HG03159 (cell line): ENCODE data around the gene SLC16A3.

Source experiments
- ATAC-seq: cut with Tn5 transposase; IDR thresholded peaks from one replicate; pipeline ENCODE4 v1.9.1; 2021; ENCODE audit warnings: mild to moderate bottlenecking, moderate library complexity; ENCODE audit not compliant: unreplicated experiment

Gene SLC16A3

DNA sequence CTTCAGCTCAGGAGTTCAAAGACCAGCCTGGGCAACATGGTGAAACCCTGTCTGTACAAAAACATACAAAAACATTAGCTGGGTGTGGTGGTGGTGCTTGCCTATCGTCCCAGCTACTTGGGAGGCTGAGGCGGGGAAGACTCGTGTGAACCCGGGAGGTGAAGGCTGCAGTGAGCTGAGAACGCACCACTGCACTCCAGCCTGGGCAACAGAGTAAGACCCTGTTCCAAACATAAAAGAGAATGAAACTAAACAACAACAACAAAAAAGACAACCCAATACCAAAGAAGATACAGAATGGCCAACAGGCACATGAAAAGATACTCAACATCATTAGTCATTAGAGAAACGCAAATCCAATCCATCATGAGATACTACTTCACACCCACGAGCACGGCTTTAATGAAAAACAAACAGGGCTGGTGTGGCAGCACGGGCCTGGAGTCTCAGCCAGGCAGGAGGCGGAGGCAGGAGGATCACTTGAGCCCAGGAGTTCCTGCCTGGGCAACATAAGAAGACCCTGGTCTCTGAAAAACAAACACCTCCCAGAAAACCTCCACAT, 7.4 kb upstream of the SLC16A3 start:
- ATAC-seq, result no peak

- ATAC-seq, result no peak
These were observed 6.0 kb upstream of the SLC16A3 start for GRCh38 chr17:82222816-82223215.

GRCh38 chr17:82223517-82223916, 5.3 kb upstream of the SLC16A3 start:
- ATAC-seq, result no peak

- ATAC-seq, result no peak
These were observed 4.2 kb upstream of the SLC16A3 start for GRCh38 chr17:82224666-82225065.

GRCh38 chr17:82225368-82226029, 3.3 kb upstream of the SLC16A3 start:
- ATAC-seq, result no peak

DNA sequence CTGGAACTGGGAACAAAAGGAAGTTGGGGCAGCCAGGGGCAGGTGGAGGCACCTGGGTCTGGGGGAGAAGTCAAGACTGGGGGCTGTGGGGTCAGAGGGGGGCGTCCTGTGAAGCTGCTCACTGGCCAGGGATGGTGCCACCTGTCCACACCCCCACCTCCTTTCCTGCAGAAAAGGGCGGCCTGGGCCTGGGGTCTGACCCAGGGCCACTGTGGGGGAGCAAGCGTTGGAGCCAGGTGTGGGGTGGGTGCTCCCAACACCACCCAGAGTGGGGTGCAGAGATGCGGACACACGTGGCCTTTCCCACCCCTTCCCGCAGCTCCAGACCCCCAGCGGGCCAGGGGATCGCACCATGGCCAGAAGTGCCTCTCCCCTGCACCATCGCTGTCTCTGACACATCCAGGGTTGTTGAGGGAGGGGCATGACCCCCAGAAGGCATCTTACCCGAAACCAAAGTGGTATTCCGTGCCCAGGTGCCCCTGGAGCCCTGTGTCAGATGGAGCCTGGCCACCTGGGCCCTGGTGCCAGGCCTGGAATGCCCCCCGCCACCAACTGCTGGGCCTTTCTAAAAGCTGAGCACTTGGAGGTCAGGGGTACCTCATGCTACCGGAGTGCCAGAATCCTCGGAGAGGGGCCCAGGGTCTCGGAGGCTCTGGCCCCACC, 2.6 kb upstream of the SLC16A3 start:
- ATAC-seq, result no peak

GRCh38 chr17:82226809-82227628, 1.8 kb upstream of the SLC16A3 start:
- no peak for ATAC-seq

DNA sequence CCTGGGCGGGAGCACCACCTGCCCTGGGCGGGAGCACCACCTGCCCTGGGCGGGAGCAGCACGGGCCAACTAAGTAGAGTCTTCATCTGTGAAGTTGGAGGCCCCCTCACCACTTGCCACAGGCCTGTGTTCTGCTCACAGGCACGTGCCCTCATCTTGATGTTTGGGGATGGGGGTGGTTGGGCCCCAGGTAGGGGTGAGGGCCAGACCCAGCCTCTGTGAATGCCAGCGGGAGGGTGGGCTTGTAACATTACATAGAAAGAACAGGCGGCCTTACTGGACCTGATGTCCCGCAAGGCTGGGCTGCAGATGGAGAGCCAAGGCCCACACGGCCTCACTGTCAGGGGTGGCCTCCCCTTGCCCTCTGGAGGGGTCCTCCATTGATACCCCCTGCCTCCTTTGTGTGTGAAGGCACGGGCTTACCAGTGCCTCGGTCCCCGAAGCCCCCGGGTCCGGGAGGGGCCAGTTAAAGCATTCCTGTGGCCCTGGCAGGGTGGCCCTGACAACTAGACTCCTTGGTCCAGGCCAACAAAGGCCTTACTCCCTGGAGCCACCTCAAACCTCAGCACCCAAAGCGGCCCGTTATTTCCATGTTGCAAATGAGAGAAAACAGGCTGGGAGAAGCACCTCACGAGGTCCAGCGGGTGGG, 1.1 kb upstream of the SLC16A3 start:
- no peak for ATAC-seq

DNA sequence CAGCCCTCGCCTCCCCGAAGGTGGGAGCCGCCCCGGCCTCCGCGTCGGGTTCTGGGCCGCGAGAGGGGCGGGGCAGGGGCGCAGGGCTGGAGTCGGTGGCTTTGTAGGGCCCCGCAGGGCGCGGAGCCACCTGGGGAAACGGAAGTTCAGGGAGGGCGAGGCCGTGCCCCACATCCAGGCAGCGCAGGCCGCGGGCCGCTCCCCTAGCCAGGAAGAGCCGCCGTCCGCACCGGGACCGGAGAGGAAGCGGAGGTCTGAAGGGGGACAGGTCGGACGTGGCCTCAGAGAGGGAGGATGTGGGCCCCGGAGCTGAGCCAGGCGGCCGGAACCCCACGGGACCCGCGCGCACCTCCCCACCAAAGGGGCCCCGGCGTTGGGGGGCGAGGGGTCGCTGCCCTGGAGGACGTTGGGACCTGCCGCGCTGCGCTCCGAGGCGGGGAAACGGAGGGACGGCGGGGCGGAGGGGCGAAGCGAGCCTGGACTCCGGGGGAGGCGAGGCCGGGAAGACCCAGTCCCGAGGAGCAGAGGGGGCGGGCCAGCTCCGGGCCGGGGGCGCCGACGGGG, 482 bp upstream of the SLC16A3 start:
- ATAC-seq, result peak; percentile 36

DNA sequence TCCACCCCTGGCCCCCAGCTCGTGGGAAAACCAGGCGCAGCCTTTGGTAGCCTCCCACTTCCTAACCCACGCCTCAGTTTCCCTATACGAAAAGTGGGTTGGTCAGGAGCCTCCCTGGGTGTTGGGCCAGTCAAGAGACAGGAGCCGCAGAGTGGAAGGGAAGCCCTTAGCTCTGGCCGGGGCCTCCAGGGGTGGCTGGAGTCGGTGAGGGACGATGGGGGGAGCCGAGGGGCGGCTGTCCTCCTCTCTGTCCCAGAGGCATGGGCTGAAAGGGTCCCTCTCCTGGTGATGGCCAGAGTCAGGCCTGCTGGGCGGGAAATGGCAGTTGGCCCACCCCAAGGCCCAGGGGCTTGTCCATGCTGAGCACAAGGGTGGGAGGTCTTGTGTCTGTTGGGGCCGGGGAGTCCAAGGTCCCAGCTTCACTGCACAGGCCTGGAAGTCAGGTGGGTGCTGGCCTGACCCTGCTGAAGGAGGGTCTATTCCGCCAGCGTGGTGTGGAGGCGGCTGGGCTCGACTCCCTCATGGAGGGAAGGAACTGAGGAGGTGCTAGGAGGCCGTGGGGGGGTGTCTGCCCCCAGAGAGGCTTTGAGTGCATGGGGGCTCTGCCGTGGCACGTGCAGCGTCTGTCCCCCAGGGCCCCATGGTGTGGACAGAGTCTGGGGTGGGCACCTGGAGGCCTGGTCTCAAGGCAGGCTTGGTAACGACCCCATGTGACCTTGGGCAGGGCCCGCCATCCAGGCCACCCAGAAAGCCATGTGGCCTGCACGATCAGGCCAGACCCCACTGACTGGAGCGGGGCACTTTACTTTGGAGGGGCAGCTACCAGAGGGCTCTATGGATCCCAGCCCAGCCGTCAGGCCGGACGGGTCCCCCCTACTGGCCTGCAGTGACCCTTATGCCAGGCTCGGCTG, 1.1 kb downstream of the SLC16A3 start:
- ATAC-seq, result no peak

- ATAC-seq, result no peak
These were observed 1.9 kb downstream of the SLC16A3 start for GRCh38 chr17:82230609-82231311.

GRCh38 chr17:82231312-82231561, 2.4 kb downstream of the SLC16A3 start:
- ATAC-seq, result no peak

GRCh38 chr17:82231562-82232321, 2.9 kb downstream of the SLC16A3 start:
- ATAC-seq, result no peak

DNA sequence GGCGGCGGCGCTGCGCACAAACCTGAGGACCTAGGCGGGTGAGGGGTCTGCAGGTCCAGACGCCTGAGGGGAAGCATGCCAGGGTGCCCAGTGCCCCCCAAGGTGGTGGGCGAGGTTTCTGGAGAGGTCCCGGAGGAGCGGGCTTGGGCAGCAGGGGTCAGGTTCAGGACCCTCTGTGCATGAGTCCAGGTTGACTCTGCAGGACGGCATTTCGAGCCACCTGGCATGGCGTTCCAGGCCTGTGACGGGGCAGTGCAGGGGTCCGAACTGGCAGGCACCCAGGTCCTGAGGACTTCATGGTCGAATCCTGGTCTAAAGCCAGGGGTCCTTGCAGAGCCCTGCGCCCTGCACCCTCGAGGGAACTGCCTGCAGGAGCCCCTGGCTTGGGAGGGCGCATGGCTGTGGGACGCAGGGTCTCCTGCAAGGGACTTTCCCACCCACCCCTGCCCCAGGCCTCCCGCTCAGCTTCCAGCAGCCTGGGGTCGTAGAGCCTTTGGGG, 3.5 kb downstream of the SLC16A3 start:
- ATAC-seq, result no peak

DNA sequence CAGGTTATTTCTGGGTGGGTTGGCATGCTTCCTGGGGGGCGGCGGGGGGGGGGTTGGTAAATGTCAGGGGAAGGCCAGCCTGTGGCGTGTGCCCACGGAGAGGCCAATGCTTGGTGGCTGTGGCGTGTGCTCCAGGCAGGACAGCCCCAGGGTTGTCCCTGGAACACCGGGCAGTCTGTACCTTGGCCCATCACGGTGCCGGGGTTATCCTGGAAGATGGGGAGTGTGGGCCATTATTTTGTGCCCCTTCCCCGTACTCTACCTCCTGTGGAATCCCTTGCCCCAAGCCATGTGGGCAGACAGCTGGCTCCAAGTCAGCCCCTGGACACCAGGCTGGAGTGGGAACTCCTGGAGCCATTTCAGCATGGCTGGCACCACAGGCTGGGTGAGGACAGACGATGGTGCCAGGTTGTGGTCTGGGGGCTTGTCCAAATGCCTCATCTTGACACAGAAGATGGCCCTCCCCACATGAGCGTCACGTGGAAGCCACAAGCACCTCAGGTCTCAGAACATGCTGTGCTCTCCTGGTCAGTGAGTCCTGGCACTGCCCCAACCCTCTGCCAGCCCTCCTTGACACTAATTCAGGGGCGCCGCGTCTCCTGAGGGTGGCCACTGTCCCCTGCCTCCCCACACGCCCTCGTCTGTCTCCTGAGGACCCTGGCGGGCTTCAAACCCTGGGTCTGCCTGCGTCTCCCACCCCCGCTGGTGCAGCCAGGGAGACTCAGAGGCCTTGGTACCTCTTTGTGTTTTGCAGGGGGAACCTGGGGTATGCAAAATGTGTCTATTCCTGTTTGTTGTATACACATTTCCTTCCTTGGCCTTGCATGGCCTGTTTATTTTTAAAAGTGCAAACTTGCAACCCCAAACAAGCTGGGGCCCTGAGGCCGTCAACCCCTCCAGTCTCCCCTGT, 4.3 kb downstream of the SLC16A3 start:
- ATAC-seq, result no peak

DNA sequence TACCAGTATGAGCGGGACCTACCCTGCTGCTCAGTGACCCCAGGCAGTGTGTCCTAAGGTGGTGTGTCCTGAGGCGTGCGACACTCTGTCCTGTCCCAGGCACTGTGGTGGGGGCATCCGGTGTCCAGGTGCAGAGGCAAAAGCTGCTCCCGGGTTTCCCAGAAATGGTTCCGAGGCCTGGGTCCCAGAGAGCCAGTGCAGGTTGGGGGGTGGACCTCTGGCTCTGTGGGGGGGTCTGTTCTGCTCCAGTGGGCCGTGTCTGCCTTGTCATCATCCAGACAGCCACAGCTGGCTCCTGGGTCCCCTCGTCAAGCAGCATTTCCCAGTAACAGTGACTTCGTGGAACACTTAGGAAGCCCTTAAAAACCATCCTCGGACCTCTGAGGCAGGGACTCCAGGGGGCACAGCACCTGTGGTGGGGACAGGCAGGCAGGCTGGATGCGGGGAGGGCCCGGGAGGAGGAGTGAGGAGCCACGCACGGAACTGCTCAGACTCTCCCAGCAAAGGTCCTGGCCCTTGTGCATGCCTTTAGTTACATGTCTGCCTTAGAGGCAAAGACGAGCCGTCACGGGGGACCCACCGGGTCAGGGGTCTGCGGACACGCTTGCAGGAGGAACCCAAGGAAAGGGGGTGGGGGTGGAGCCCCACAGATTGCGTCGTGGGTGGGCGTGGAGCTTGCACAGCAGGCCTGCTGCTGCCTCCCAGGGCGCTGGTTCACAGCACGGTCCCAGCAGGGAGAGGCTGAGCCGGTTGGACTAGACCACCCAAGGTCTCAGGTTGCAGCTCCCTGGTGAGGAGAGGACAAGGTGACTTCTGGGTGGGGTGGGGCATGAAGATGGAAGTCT, 5.6 kb downstream of the SLC16A3 start:
- no peak for ATAC-seq
